Neuronal stem cell (in vitro differentiated cells): ENCODE measurements around the gene C9.
"Not testable (repeated sequence)": the region's sequence is repeated elsewhere in the genome, so short reads cannot be mapped to it uniquely, and the experiment has no call there.

Source experiments
- DNase-seq: peaks from one replicate; pipeline ENCODE4 v3.0.0-alpha.2; 2013; ENCODE audit warnings: low spot score
- H2AFZ ChIP-seq: one replicate; pipeline ENCODE4 v1.6.1; 2013; ENCODE audit warnings: mild to moderate bottlenecking, low read length, inconsistent platforms
- H2AK5ac ChIP-seq: 2 replicates; pipeline ENCODE4 v1.6.1; 2013; ENCODE audit warnings: low read depth, mild to moderate bottlenecking, inconsistent platforms, low read length, moderate library complexity, mixed read lengths
- H2BK120ac ChIP-seq: 2 replicates; pipeline ENCODE4 v1.6.1; 2013; ENCODE audit warnings: low read depth, mild to moderate bottlenecking, inconsistent platforms, low read length, moderate library complexity, mixed read lengths
- H2BK12ac ChIP-seq: one replicate; pipeline ENCODE4 v1.6.1; 2013; ENCODE audit warnings: low read length, inconsistent platforms
- H2BK15ac ChIP-seq: 2 replicates; pipeline ENCODE4 v1.6.1; 2013; ENCODE audit warnings: mild to moderate bottlenecking, low read length, inconsistent platforms, mixed read lengths
- H2BK5ac ChIP-seq: one replicate; pipeline ENCODE4 v1.6.1; 2013; ENCODE audit warnings: inconsistent platforms, mild to moderate bottlenecking, low read length, moderate library complexity
- H3K14ac ChIP-seq: one replicate; pipeline ENCODE4 v1.6.1; 2013; ENCODE audit warnings: low read length, inconsistent platforms
- H3K18ac ChIP-seq: 2 replicates; pipeline ENCODE4 v1.6.1; 2013; ENCODE audit warnings: low read length, inconsistent platforms
- H3K23ac ChIP-seq: 2 replicates; pipeline ENCODE4 v1.6.1; 2013; ENCODE audit warnings: low read depth, mild to moderate bottlenecking, mixed read lengths, low read length, inconsistent platforms; ENCODE audit not compliant: poor library complexity
- H3K27ac ChIP-seq: replicated peaks from 3 replicates; pipeline ENCODE4 v1.5.1; 2013; ENCODE audit warnings: low read length, inconsistent platforms
- H3K27me3 ChIP-seq, 3 experiments: 2 replicates each; pipeline ENCODE4 v1.6.1; 2013; ENCODE audit warnings: low read length in 3 of 3, mild to moderate bottlenecking in 2 of 3, inconsistent platforms in 1 of 3, low read depth in 1 of 3, mixed read lengths in 1 of 3, moderate library complexity in 1 of 3; ENCODE audit not compliant: control insufficient read depth in 3 of 3, insufficient read depth in 3 of 3
- H3K36me3 ChIP-seq, 2 donors: replicated peaks in 1 of 2; 2 replicates each; pipeline ENCODE4 v1.6.1; 2013; ENCODE audit warnings: low read length in 2 of 2; ENCODE audit not compliant: control insufficient read depth in 2 of 2, insufficient read depth in 2 of 2
- H3K4ac ChIP-seq: 2 replicates; pipeline ENCODE4 v1.6.1; 2013; ENCODE audit warnings: inconsistent platforms, mild to moderate bottlenecking, low read length, moderate library complexity
- H3K4me1 ChIP-seq, 2 donors: 1 replicate in 1 of 2; 2 replicates in 1 of 2; pipeline ENCODE4 v1.6.1; 2013; ENCODE audit warnings: low read length in 2 of 2, low read depth in 1 of 2; ENCODE audit not compliant: control insufficient read depth in 2 of 2, insufficient read depth in 1 of 2
- H3K4me2 ChIP-seq: one replicate; pipeline ENCODE4 v1.6.1; 2013; ENCODE audit warnings: mild to moderate bottlenecking, low read length, inconsistent platforms; ENCODE audit not compliant: insufficient read depth, poor library complexity, severe bottlenecking
- H3K4me3 ChIP-seq, 2 donors: 2 replicates each; pipeline ENCODE4 v1.5.1; 2013; ENCODE audit warnings: low read length in 2 of 2, mild to moderate bottlenecking in 2 of 2, inconsistent platforms in 1 of 2, moderate library complexity in 1 of 2
- H3K79me1 ChIP-seq: one replicate; pipeline ENCODE4 v1.6.1; 2013; ENCODE audit warnings: low read depth, mild to moderate bottlenecking, inconsistent platforms, low read length, moderate library complexity
- H3K9ac ChIP-seq: one replicate; pipeline ENCODE4 v1.6.1; 2013; ENCODE audit warnings: mild to moderate bottlenecking, low read depth, low read length, inconsistent platforms; ENCODE audit not compliant: poor library complexity
- H3K9me3 ChIP-seq, 2 donors: replicated peaks in 1 of 2; 2 replicates each; pipeline versions ENCODE3 to v1.6.1; 2013; ENCODE audit warnings: low read length in 2 of 2, mild to moderate bottlenecking in 2 of 2, inconsistent platforms in 1 of 2, low read depth in 1 of 2, mixed read lengths in 1 of 2, moderate library complexity in 1 of 2; ENCODE audit not compliant: control insufficient read depth in 2 of 2, insufficient read depth in 1 of 2
- H4K8ac ChIP-seq: one replicate; pipeline ENCODE4 v1.6.1; 2013; ENCODE audit warnings: low read depth, mild to moderate bottlenecking, inconsistent platforms, low read length, moderate library complexity
- H4K91ac ChIP-seq: one replicate; pipeline ENCODE4 v1.6.1; 2013; ENCODE audit warnings: low read length, low read depth, mild to moderate bottlenecking, inconsistent platforms; ENCODE audit not compliant: poor library complexity
- WGBS, 2 donors: extraction: QIAGEN DNeasy Blood & Tissue Kit; methylation state at CpG; one replicate each; pipeline ENCODE4 v1.1.7; 2013; ENCODE audit warnings: missing lambda C conversion rate in 2 of 2, mixed read lengths in 1 of 2; ENCODE audit not compliant: insufficient read length in 2 of 2, insufficient replicate concordance in 1 of 2; ENCODE audit errors: extremely low coverage in 2 of 2; 5-methylcytosine and 5-hydroxymethylcytosine counted together

The C9 gene

DNA sequence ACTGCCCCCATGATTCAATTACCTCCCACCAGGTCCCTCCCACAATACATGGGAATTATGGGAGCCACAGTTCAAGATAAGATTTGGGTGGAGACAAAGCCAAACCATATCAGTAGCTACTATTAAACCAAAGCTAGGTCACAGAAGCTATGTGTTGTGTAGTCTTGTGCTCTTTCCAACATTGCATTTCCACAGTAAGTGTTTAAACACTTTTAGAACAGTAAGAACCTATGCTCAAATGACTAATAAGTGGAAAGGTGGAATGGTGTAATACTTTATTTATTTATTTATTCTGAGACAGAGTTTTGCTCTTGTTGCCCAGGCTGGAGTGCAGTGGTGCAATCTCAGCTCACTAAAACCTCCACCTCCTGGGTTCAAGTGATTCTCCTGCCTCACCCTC is 37.8 kb upstream of the C9 start:
- H2BK5ac ChIP-seq, H3K23ac ChIP-seq, H2BK15ac ChIP-seq, H3K4me2 ChIP-seq, H3K18ac ChIP-seq, H2BK120ac ChIP-seq, H3K36me3 ChIP-seq, H3K4me1 ChIP-seq, H4K8ac ChIP-seq, H2AK5ac ChIP-seq, H3K4ac ChIP-seq, H3K79me1 ChIP-seq, DNase-seq, H3K4me3 ChIP-seq, H4K91ac ChIP-seq, H3K14ac ChIP-seq, H3K27ac ChIP-seq, H2AFZ ChIP-seq, H2BK12ac ChIP-seq, H3K9ac ChIP-seq, H3K9me3 ChIP-seq, H3K27me3 ChIP-seq: not testable (repeated sequence)

- DNase-seq: no peak
- Histone ChIP-seq H3K4me1 (peaks cover 0 to 7% of the 10 kb centered on the region in 2 donors), H2BK120ac (no peak overlapping the region), H3K36me3 (no peaks in the 10 kb centered on the region), H4K8ac (no peak overlapping the region), H3K27me3 (no peaks in the 10 kb centered on the region), H3K4me3 (no peak overlapping the region), H2AK5ac (no peak overlapping the region), H3K4me2 (no peak overlapping the region), H3K27ac (no peak overlapping the region), H3K9me3 (no peaks in the 10 kb centered on the region), H3K14ac (no peak overlapping the region), H2BK15ac (no peak overlapping the region), H2AFZ (peak overlapping the region; percentile 24), H3K9ac (no peak overlapping the region), H3K4ac (no peak overlapping the region), H3K18ac (no peak overlapping the region), H3K23ac (no peak overlapping the region), H3K79me1 (no peaks in the 10 kb centered on the region), H2BK5ac (no peak overlapping the region), H4K91ac (no peak overlapping the region), H2BK12ac (no peak overlapping the region)
- WGBS, 2 donors: no CpG with 5 or more reads among the region's 5 CpGs
These were observed 36.7 kb upstream of the C9 start for GRCh38 chr5:39400713-39401578.

DNA sequence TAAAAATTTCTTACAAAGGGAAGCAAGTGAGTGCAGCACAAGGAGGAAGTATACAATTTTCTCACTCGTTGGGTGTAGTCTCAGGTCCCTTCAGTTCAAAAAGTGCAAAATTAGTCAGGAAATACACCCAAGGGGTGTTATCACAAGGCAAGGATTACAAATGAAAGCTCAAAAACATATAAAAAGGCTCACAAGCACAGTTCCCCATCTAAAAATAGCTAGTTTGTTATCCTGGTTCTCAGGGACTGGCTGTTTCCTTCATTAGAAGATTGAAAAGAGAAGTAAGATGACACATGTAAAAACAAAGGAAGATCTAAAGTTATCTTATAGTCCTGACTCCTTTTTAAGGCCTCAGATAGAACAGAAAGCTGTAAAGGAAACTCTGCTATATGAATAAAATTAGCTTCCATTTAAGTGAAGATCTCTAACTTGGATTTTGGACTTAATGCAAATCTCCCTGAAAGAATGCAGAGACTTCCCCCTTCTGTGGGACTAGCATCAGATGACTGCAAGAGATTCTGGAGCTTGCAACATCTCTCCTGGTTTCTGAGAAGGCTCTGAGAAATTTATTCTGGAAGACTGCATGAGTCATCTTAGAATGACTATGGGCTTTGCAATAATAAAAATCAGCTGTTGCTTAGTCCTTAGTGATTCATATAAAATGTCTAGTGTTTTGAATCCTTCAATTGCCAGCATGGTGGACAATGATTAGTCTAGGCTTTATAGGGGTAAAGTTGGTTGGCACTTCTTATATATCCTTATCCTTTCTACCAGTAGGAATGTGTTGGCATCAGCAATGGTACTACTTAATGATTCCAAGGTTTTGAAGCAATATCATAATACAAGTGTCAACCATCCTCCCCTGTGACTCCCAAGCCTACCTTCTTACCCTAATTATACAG is 35.1 kb upstream of the C9 start:
- Histone ChIP-seq H3K4ac (no peak overlapping the region), H3K4me2 (no peak overlapping the region), H2BK15ac (no peak overlapping the region), H3K18ac (no peak overlapping the region), H3K9me3 (no peaks in the 10 kb centered on the region), H4K8ac (no peak overlapping the region), H3K4me3 (no peak overlapping the region), H3K36me3 (no peaks in the 10 kb centered on the region), H2BK5ac (no peak overlapping the region), H2AK5ac (no peak overlapping the region), H2AFZ (no peak overlapping the region), H3K27me3 (no peaks in the 10 kb centered on the region), H3K14ac (no peak overlapping the region), H3K79me1 (no peaks in the 10 kb centered on the region), H4K91ac (no peak overlapping the region), H3K9ac (no peak overlapping the region), H2BK120ac (no peak overlapping the region), H3K27ac (no peak overlapping the region), H2BK12ac (no peak overlapping the region), H3K4me1 (peaks cover 0 to 5% of the 10 kb centered on the region in 2 donors), H3K23ac (no peak overlapping the region)
- WGBS, 2 donors: no CpG with 5 or more reads among the region's 1 CpG
- no peak for DNase-seq

- no peak overlapping the region for H2AK5ac ChIP-seq
- no peak overlapping the region for H3K23ac ChIP-seq
- no peak overlapping the region for H2BK120ac ChIP-seq
- no peak overlapping the region for H3K4me3 ChIP-seq
- no peak overlapping the region for H4K8ac ChIP-seq
- H3K14ac ChIP-seq: no peak overlapping the region
- no peak overlapping the region for H3K4me2 ChIP-seq
- no peak overlapping the region for H2BK15ac ChIP-seq
- no peak overlapping the region for H3K4ac ChIP-seq
- H2BK5ac ChIP-seq: no peak overlapping the region
- H3K27ac ChIP-seq: no peak overlapping the region
- no peaks in the 10 kb centered on the region for H3K79me1 ChIP-seq
- H3K9me3 ChIP-seq: no peaks in the 10 kb centered on the region
- H3K4me1 ChIP-seq: peaks cover 0 to 5% of the 10 kb centered on the region in 2 donors
- no peak overlapping the region for H4K91ac ChIP-seq
- no peak for DNase-seq
- no peak overlapping the region for H3K18ac ChIP-seq
- H3K36me3 ChIP-seq: peaks cover 0 to 1% of the 10 kb centered on the region in 2 donors
- no peak overlapping the region for H3K9ac ChIP-seq
- no peak overlapping the region for H2BK12ac ChIP-seq
- WGBS, 2 donors: no CpG with 5 or more reads among the region's 3 CpGs
- no peaks in the 10 kb centered on the region for H3K27me3 ChIP-seq
- H2AFZ ChIP-seq: no peak overlapping the region
These were observed 32.5 kb upstream of the C9 start for GRCh38 chr5:39396843-39397242.
